ENCODE measurements around the gene CDK12.

GRCh38 chr17:39485555-39485954, 24.3 kb downstream of the CDK12 start:
- TF ChIP-seq CTCF (IDR thresholded peaks at IDR 0.05) (no peak), POLR2A (IDR thresholded peaks at IDR 0.05) (no peak)

Measured in body of pancreas (tissue), 4 donors.